Transverse colon (tissue), 4 donors: ENCODE measurements around the gene INO80C. TPM values are rescaled to one million over a fixed set of nuclear protein-coding genes. Genes with fewer than 3 reads are reported as not detected.
A peak's percentile ranks its signal among the peaks of the same experiment; 100 is the strongest.

Experiments used
- DNase-seq: peaks from one replicate; pipeline ENCODE4 v3.0.0-alpha.2; 2019
- H3K27ac ChIP-seq, 4 donors: fragments of 200-600 bp; sonication (generic); 2 replicates each; pipeline ENCODE4 v1.5.1; 2016 to 2018; ENCODE audit warnings: inconsistent platforms in 4 of 4
- H3K27me3 ChIP-seq: fragments of 200-600 bp; sonication (generic); 2 replicates; pipeline ENCODE4 v1.5.1; 2017; ENCODE audit warnings: inconsistent platforms
- H3K36me3 ChIP-seq, 4 donors: fragments of 200-600 bp; sonication (generic); 2 replicates each; pipeline ENCODE4 v1.5.1; 2017 to 2019; ENCODE audit warnings: inconsistent platforms in 4 of 4
- H3K4me1 ChIP-seq, 4 donors: fragments of 200-600 bp; sonication (generic); 2 replicates each; pipeline ENCODE4 v1.5.1; 2017 to 2020; ENCODE audit warnings: inconsistent platforms in 4 of 4
- H3K4me3 ChIP-seq, 4 donors: fragments of 200-600 bp; sonication (generic); 1 replicate in 1 of 4; 2 replicates in 3 of 4; pipeline versions ENCODE4 v1.5.1 to v1.6.1; 2017 to 2019; ENCODE audit warnings: inconsistent platforms in 4 of 4
- H3K9me3 ChIP-seq, 2 donors: fragments of 200-600 bp; sonication (generic); 2 replicates each; pipeline ENCODE4 v1.5.1; 2017 to 2019; ENCODE audit warnings: inconsistent platforms in 2 of 2
- EP300 ChIP-seq: sonication (generic); formaldehyde crosslinking; IDR thresholded peaks from one replicate; pipeline ENCODE4 v1.6.1; 2017; ENCODE audit warnings: antibody characterized with exemption, low read depth
- POLR2A ChIP-seq: fragments of 450-650 bp; IDR thresholded peaks from one replicate; pipeline ENCODE4 v1.6.1; 2016; ENCODE audit warnings: antibody characterized with exemption, mild to moderate bottlenecking, moderate library complexity
- POLR2AphosphoS5 ChIP-seq, 3 donors: sonication (generic); formaldehyde crosslinking; IDR thresholded peaks; one replicate each; pipeline ENCODE4 v1.6.1; 2016; ENCODE audit warnings: antibody characterized with exemption in 3 of 3
- WGBS, 2 donors: methylation state at CpG; one replicate each; pipeline ENCODE4 v1.1.5; 2018; ENCODE audit warnings: low coverage in 1 of 2; 5-methylcytosine and 5-hydroxymethylcytosine counted together
- in situ Hi-C, 4 donors: fragments of 200-750 bp; cut with MboI; loops; one replicate each; pipeline versions ENCODE4 v1.15.0 to v1.15.1; 2017; ENCODE audit warnings: low sequenced_read_pairs in 3 of 4, low pct_ligation_motif_present in 1 of 4, low pct_unique_long_range_greater_than_20kb in 1 of 4
- intact Hi-C: fragments of 100-400 bp; cut with DNase I; formaldehyde crosslinking; loops from one replicate; pipeline ENCODE4 v1.15.1; 2023; ENCODE audit warnings: low total_unique reads
- total RNA-seq, 4 donors: library from RNA; depleted of rRNA; stranded (reverse); fragments of >200 nt; gene quantifications; one replicate each; pipeline ENCODE4 v1.1.0, GENCODE V29; 2016
- TF ChIP-seq, protein P1 (sequence below), 5 experiments: fragments of 200-600 bp in 3 of 5; fragments of 450-650 bp in 2 of 5; sonication (generic) in 3 of 5; IDR thresholded peaks; 1 replicate in 2 of 5; 2 replicates in 3 of 5; pipeline ENCODE4 v1.5.1; 2016 to 2017; ENCODE audit warnings: antibody characterized with exemption in 5 of 5, inconsistent platforms in 3 of 5, mild to moderate bottlenecking in 2 of 5, moderate library complexity in 1 of 5

Gene INO80C
- total RNA-seq, 4 donors from 2014 or later, result 10.2 to 277 (median 18.0) TPM

DNA sequence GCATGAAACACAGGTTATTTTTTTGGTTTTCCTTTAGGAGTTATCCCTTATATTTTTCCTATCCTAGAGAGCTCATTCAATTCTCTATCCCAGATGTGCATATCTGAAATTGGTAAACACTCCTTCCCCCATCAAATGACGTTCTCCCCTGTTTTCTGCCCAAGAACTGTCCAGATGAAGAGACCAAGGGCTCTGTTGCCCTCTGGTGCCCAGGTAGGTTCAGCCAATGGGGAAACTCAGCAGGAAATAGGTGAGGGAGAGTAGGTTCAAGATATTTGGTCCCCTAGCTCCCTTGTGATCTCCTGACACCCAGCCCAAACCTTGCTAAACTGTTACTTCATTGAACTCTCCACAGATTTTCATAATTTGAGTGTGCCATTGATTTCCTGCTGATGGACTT lies 14.1 kb upstream of the INO80C start:
- 37% methylated on average over 1 of the region's 1 CpG; no CpG with 5 or more reads in 1 of the 2 donors for WGBS, 2 donors
- Histone ChIP-seq H3K36me3 (no peaks in the 10 kb centered on the region), H3K27ac (no peak overlapping the region), H3K4me1 (peaks cover 0 to 3% (median 0%) of the 10 kb centered on the region in 4 donors), H3K4me3 (no peak overlapping the region), H3K9me3 (no peaks in the 10 kb centered on the region), H3K27me3 (no peaks in the 10 kb centered on the region)
- in situ Hi-C loops, result no loop called here
- TF ChIP-seq POLR2A, result no peak
- TF ChIP-seq, protein P1, sequence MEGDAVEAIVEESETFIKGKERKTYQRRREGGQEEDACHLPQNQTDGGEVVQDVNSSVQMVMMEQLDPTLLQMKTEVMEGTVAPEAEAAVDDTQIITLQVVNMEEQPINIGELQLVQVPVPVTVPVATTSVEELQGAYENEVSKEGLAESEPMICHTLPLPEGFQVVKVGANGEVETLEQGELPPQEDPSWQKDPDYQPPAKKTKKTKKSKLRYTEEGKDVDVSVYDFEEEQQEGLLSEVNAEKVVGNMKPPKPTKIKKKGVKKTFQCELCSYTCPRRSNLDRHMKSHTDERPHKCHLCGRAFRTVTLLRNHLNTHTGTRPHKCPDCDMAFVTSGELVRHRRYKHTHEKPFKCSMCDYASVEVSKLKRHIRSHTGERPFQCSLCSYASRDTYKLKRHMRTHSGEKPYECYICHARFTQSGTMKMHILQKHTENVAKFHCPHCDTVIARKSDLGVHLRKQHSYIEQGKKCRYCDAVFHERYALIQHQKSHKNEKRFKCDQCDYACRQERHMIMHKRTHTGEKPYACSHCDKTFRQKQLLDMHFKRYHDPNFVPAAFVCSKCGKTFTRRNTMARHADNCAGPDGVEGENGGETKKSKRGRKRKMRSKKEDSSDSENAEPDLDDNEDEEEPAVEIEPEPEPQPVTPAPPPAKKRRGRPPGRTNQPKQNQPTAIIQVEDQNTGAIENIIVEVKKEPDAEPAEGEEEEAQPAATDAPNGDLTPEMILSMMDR (IDR thresholded peaks at IDR 0.05), result peak in 1 of 5 experiments; percentile 8
- intact Hi-C loops, result no loop called here
- DNase-seq, result no peak

DNA sequence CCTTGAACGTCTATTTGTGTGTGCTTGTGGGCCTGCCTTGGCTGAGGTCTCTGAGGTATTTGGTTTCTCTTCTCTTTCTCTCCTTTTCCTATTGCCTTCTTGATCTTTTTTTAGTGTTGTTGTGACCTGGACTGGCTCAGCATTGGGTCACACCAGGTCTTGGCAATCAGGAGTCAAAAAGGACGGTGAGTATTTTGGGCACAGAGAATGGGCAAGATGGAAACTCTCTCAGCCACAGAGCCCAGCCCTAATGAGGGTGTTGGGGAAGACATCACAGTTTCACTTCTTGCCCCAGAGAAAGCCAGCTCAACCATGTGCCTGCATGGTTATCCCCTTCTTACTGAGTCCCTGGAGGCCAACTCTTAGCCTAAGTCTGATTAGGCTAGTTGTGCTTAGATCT lies 13.7 kb upstream of the INO80C start:
- Histone ChIP-seq H3K9me3 (no peaks in the 10 kb centered on the region), H3K36me3 (no peaks in the 10 kb centered on the region), H3K4me3 (no peak overlapping the region), H3K27ac (no peak overlapping the region), H3K4me1 (peaks cover 0 to 3% (median 0%) of the 10 kb centered on the region in 4 donors), H3K27me3 (no peaks in the 10 kb centered on the region)
- in situ Hi-C loops, result no loop called here
- WGBS, 2 donors, result 76% methylated on average over 2 of the region's 2 CpGs; no CpG with 5 or more reads in 1 of the 2 donors
- intact Hi-C loops, result no loop called here
- no peak for DNase-seq
- TF ChIP-seq POLR2AphosphoS5 (IDR thresholded peaks at IDR 0.05) (no peak), POLR2A (no peak), EP300 (no peak)
- TF ChIP-seq, protein P1 (IDR thresholded peaks at IDR 0.05), result no peak

DNA sequence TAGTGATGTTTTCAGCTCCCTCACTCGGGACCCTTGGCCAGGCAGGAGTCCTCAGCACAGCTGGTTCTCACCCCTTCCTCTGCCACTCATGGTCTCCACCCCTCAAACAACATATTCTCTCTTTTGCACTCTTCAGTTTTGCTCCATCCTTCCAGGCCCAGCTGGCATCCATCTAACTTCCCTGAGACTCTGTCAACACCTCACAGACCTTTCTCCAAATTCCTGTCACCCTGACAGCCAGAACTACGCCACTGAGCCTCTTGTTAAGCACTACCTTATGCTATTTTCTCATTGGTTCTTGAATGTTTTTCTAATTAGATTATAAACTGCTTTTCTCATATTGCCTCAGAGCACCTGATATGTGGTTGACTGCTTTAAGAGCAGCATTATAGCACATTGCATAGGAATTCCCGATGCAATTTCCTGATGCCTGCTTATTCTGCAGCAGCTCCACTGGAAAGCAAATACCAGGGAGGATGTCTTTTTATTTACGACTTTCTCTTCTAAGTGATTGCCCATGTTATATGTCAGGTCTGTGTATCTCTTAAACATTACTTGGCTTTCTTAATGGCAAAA lies 12.4 kb upstream of the INO80C start:
- Histone ChIP-seq H3K27ac (no peak overlapping the region), H3K27me3 (no peaks in the 10 kb centered on the region), H3K4me3 (no peak overlapping the region), H3K36me3 (no peaks in the 10 kb centered on the region), H3K9me3 (no peaks in the 10 kb centered on the region), H3K4me1 (peaks cover 0 to 3% (median 0%) of the 10 kb centered on the region in 4 donors)
- in situ Hi-C loops, result no loop called here
- DNase-seq, result no peak
- TF ChIP-seq POLR2AphosphoS5 (IDR thresholded peaks at IDR 0.05) (no peak), POLR2A (no peak), EP300 (no peak)
- TF ChIP-seq, protein P1 (IDR thresholded peaks at IDR 0.05), result no peak
- WGBS, 2 donors, result 66 to 69% methylated on average over 4 of the region's 4 CpGs
- intact Hi-C loops, result no loop called here

DNA sequence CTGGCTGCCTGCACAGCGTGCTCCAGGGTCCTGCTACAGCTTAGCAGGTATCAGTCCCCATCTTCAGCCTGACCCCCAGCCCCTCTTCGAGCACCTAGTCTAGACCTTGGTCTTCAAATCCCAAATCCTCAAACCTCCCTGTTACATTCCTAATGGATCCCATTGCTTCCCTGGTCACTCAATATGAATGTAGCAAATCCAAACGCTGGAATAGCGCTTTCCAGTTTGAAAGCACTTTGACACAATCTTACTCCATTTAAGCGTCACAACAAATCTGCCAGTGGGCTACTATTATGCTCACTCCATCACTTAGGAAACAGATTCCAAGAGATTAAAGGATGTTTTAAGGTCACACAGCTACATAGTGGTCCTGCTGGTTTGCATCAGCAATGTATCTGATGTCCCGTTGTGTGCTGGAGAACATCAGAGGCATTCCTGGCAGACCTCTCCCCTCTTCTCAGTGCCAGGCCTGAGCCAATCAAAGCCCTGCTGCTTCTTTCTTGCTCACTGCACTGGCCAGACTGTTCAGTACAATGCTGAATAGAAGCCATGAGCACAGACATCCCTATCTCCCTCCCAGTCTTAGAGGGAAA lies 11.1 kb upstream of the INO80C start:
- no peak for TF ChIP-seq POLR2A
- TF ChIP-seq, protein P1 (IDR thresholded peaks at IDR 0.05), result no peak
- TF ChIP-seq EP300, result no peak
- TF ChIP-seq POLR2AphosphoS5 (IDR thresholded peaks at IDR 0.05), result no peak
- in situ Hi-C loops (no loop called here), intact Hi-C loops (no loop called here)
- Histone ChIP-seq H3K4me3 (no peak overlapping the region), H3K4me1 (peaks cover 0 to 3% (median 0%) of the 10 kb centered on the region in 4 donors), H3K36me3 (no peaks in the 10 kb centered on the region), H3K27ac (no peak overlapping the region), H3K9me3 (no peaks in the 10 kb centered on the region), H3K27me3 (no peaks in the 10 kb centered on the region)
- no peak for DNase-seq
- 90 to 91% methylated on average over 5 to 6 of the region's 6 CpGs for WGBS, 2 donors
